Hippocampal formation (tissue), 2 donors: Measurements from ENCODE around the gene GLYATL1B.
"Not testable (repeated sequence)": the region's sequence is repeated elsewhere in the genome, so short reads cannot be mapped to it uniquely, and the experiment has no call there.

ENCODE experiments used
- DNase-seq, 2 donors: peaks; one replicate each; lab custom pipeline; 2025; lab: John Stamatoyannopoulos, UW

Gene GLYATL1B

GRCh38 chr11:59086007-59086406 lies at the start of gene GLYATL1B:
GLYATL1B (plus strand) TSS chr11:59086307; CDS start chr11:59086307, 0 bp downstream.
- DNase-seq, result not testable (repeated sequence)

GRCh38 chr11:59036542-59036941 lies 49.6 kb upstream of the GLYATL1B start:
- DNase-seq, result not testable (repeated sequence)

- not testable (repeated sequence) for DNase-seq
Observed at GRCh38 chr11:59037434-59037833, 48.7 kb upstream of the GLYATL1B start.

- DNase-seq, result no peak
Observed at GRCh38 chr11:59040607-59041006, 45.5 kb upstream of the GLYATL1B start.

- DNase-seq, result not testable (repeated sequence)
Observed at GRCh38 chr11:59051383-59051782, 34.7 kb upstream of the GLYATL1B start.

GRCh38 chr11:59052355-59052754 lies 33.8 kb upstream of the GLYATL1B start:
- not testable (repeated sequence) for DNase-seq

- DNase-seq, result peak in 1 of 2 donors; percentile 38
Observed at GRCh38 chr11:59053387-59053786, 32.7 kb upstream of the GLYATL1B start.

GRCh38 chr11:59058120-59059033 lies 27.7 kb upstream of the GLYATL1B start:
- DNase-seq, result peak; percentile 31 to 36

- not testable (repeated sequence) for DNase-seq
Observed at GRCh38 chr11:59060096-59060495, 26.0 kb upstream of the GLYATL1B start.

- no peak for DNase-seq
Observed at GRCh38 chr11:59062602-59063529, 23.2 kb upstream of the GLYATL1B start.

- DNase-seq, result not testable (repeated sequence)
Observed at GRCh38 chr11:59063996-59064727, 21.9 kb upstream of the GLYATL1B start.

GRCh38 chr11:59069087-59069486 lies 17.0 kb upstream of the GLYATL1B start:
- DNase-seq, result no peak

- no peak for DNase-seq
Observed at GRCh38 chr11:59076876-59077571, 9.1 kb upstream of the GLYATL1B start.

GRCh38 chr11:59078435-59078834 lies 7.7 kb upstream of the GLYATL1B start:
- no peak for DNase-seq

GRCh38 chr11:59079086-59079485 lies 7.0 kb upstream of the GLYATL1B start:
- DNase-seq, result no peak

- DNase-seq, result not testable (repeated sequence)
Observed at GRCh38 chr11:59080421-59080820, 5.7 kb upstream of the GLYATL1B start.

- DNase-seq, result not testable (repeated sequence)
Observed at GRCh38 chr11:59081430-59082020, 4.6 kb upstream of the GLYATL1B start.

GRCh38 chr11:59088162-59088561 lies 2.1 kb downstream of the GLYATL1B start:
- DNase-seq, result no peak

- DNase-seq, result not testable (repeated sequence)
Observed at GRCh38 chr11:59093576-59093975, 7.5 kb downstream of the GLYATL1B start.

- DNase-seq, result not testable (repeated sequence)
Observed at GRCh38 chr11:59095225-59095624, 9.1 kb downstream of the GLYATL1B start.
